Astrocyte (in vitro differentiated cells and primary cell): ENCODE results near the gene OCA2. TPM values are rescaled to one million over a fixed set of nuclear protein-coding genes. Genes with fewer than 3 reads are reported as not detected.

Experiments
- DNase-seq: peaks from one replicate; pipeline ENCODE4 v3.0.0-alpha.2; 2010; ENCODE audit warnings: low read depth
- FAIRE-seq: peaks from 2 replicates; lab custom pipeline; 2011; peaks lifted over from hg19 to GRCh38; lab: Jason Lieb, UNC
- H2AFZ ChIP-seq: 2 replicates; pipeline ENCODE4 v1.6.0; 2012; ENCODE audit warnings: low read depth, low read length, inconsistent platforms
- H3K27ac ChIP-seq: 2 replicates; pipeline ENCODE4 v1.5.1; 2011; ENCODE audit warnings: low read depth, low read length, inconsistent platforms
- H3K27me3 ChIP-seq: 2 replicates; pipeline ENCODE4 v1.6.0; 2011; ENCODE audit warnings: low read length, inconsistent platforms; ENCODE audit not compliant: insufficient read depth
- H3K36me3 ChIP-seq: 2 replicates; pipeline ENCODE4 v1.5.1; 2011; ENCODE audit warnings: low read length, inconsistent platforms; ENCODE audit not compliant: insufficient read depth
- H3K4me1 ChIP-seq: 2 replicates; pipeline ENCODE4 v1.5.1; 2011; ENCODE audit warnings: low read length, inconsistent platforms; ENCODE audit not compliant: insufficient read depth
- H3K4me2 ChIP-seq: 2 replicates; pipeline ENCODE4 v1.6.0; 2012; ENCODE audit warnings: low read length, inconsistent platforms
- H3K4me3 ChIP-seq: 2 replicates; pipeline ENCODE4 v1.5.1; 2011; ENCODE audit warnings: low read depth, mild to moderate bottlenecking, low read length, inconsistent platforms; ENCODE audit not compliant: insufficient read depth
- H3K79me2 ChIP-seq: 2 replicates; pipeline ENCODE4 v1.6.0; 2012; ENCODE audit warnings: mild to moderate bottlenecking, low read length, inconsistent platforms; ENCODE audit not compliant: insufficient read depth
- H3K9ac ChIP-seq: 2 replicates; pipeline ENCODE4 v1.6.0; 2012; ENCODE audit warnings: mild to moderate bottlenecking, low read length, inconsistent platforms
- H3K9me3 ChIP-seq: 2 replicates; pipeline ENCODE4 v1.5.1; 2012; ENCODE audit warnings: low read depth, mild to moderate bottlenecking, low read length, inconsistent platforms; ENCODE audit not compliant: insufficient read depth
- H4K20me1 ChIP-seq: 2 replicates; pipeline ENCODE4 v1.6.0; 2012; ENCODE audit warnings: low read length, inconsistent platforms; ENCODE audit not compliant: insufficient read depth
- H3K27ac Mint-ChIP-seq: one replicate; pipeline ENCODE4 v1.8.0; 2021; ENCODE audit warnings: mild to moderate bottlenecking, mixed read lengths; ENCODE audit not compliant: unreplicated experiment
- H3K27me3 Mint-ChIP-seq: one replicate; pipeline ENCODE4 v1.8.0; 2021; ENCODE audit warnings: low read depth, mixed read lengths; ENCODE audit not compliant: unreplicated experiment
- H3K36me3 Mint-ChIP-seq: one replicate; pipeline ENCODE4 v1.8.0; 2021; ENCODE audit warnings: low read depth, mixed read lengths; ENCODE audit not compliant: unreplicated experiment
- H3K4me1 Mint-ChIP-seq: one replicate; pipeline ENCODE4 v1.8.0; 2021; ENCODE audit warnings: low read depth, mixed read lengths; ENCODE audit not compliant: unreplicated experiment
- H3K4me3 Mint-ChIP-seq: one replicate; pipeline ENCODE4 v1.8.0; 2021; ENCODE audit warnings: mild to moderate bottlenecking, moderate library complexity, mixed read lengths; ENCODE audit not compliant: unreplicated experiment
- H3K9me3 Mint-ChIP-seq: one replicate; pipeline ENCODE4 v1.8.0; 2021; ENCODE audit warnings: mild to moderate bottlenecking, mixed read lengths; ENCODE audit not compliant: unreplicated experiment
- CTCF ChIP-seq: IDR thresholded peaks from 2 replicates; pipeline ENCODE4 v1.5.1; 2011; ENCODE audit warnings: low read depth, mild to moderate bottlenecking, inconsistent platforms, low read length, moderate library complexity; ENCODE audit not compliant: insufficient read depth
- EZH2 ChIP-seq: IDR thresholded peaks from 2 replicates; pipeline ENCODE4 v1.6.1; 2012; ENCODE audit warnings: mild to moderate bottlenecking, low read length, inconsistent platforms; ENCODE audit not compliant: insufficient read depth
- total RNA-seq: library from RNA; stranded (reverse); gene quantifications from 2 replicates; pipeline ENCODE4 v1.2.1, GENCODE V29; 2021

Gene OCA2
- total RNA-seq, 1 donor from 2014 or later = 2.9 TPM

GRCh38 chr15:27928386-27928785 lies 170.7 kb downstream of the OCA2 start:
- H3K79me2 ChIP-seq = no peaks in the 10 kb centered on the region
- H4K20me1 ChIP-seq = no peaks in the 10 kb centered on the region
- H3K4me2 ChIP-seq = no peak overlapping the region
- Mint-ChIP-seq H3K4me3 (no peak overlapping the region), H3K27me3 (no peaks in the 10 kb centered on the region), H3K27ac (no peak overlapping the region), H3K4me1 (peaks cover 7% of the 10 kb centered on the region), H3K9me3 (peaks cover 16% of the 10 kb centered on the region), H3K36me3 (no peaks in the 10 kb centered on the region)
- peaks cover 7% of the 10 kb centered on the region for H3K9me3 ChIP-seq
- H3K4me3 ChIP-seq = no peak overlapping the region
- DNase-seq = no peak
- FAIRE-seq = no peak
- H3K9ac ChIP-seq = no peak overlapping the region
- no peaks in the 10 kb centered on the region for H3K4me1 ChIP-seq
- H3K27me3 ChIP-seq = no peaks in the 10 kb centered on the region
- no peaks in the 10 kb centered on the region for H3K36me3 ChIP-seq
- TF ChIP-seq EZH2 (no peak), CTCF (no peak)
- H3K27ac ChIP-seq = no peak overlapping the region
- H2AFZ ChIP-seq = no peak overlapping the region

GRCh38 chr15:27912283-27912682 lies 186.8 kb downstream of the OCA2 start:
- no peak overlapping the region for H3K27ac ChIP-seq
- Mint-ChIP-seq H3K4me3 (no peak overlapping the region), H3K27ac (no peak overlapping the region), H3K36me3 (peaks cover 3% of the 10 kb centered on the region), H3K4me1 (no peaks in the 10 kb centered on the region), H3K9me3 (peaks cover 3% of the 10 kb centered on the region), H3K27me3 (no peaks in the 10 kb centered on the region)
- H4K20me1 ChIP-seq = no peaks in the 10 kb centered on the region
- no peaks in the 10 kb centered on the region for H3K27me3 ChIP-seq
- no peak for FAIRE-seq
- H3K4me3 ChIP-seq = no peak overlapping the region
- TF ChIP-seq EZH2 (no peak), CTCF (no peak)
- H3K36me3 ChIP-seq = no peaks in the 10 kb centered on the region
- H2AFZ ChIP-seq = no peak overlapping the region
- H3K79me2 ChIP-seq = no peaks in the 10 kb centered on the region
- no peaks in the 10 kb centered on the region for H3K9me3 ChIP-seq
- no peak overlapping the region for H3K9ac ChIP-seq
- DNase-seq = no peak
- no peaks in the 10 kb centered on the region for H3K4me1 ChIP-seq
- H3K4me2 ChIP-seq = no peak overlapping the region

- Mint-ChIP-seq H3K4me3 (no peak overlapping the region), H3K27ac (no peak overlapping the region), H3K4me1 (no peaks in the 10 kb centered on the region), H3K9me3 (peaks cover 8% of the 10 kb centered on the region), H3K27me3 (no peaks in the 10 kb centered on the region), H3K36me3 (peaks cover 2% of the 10 kb centered on the region)
- H3K9me3 ChIP-seq = no peaks in the 10 kb centered on the region
- H3K4me1 ChIP-seq = no peaks in the 10 kb centered on the region
- H3K27me3 ChIP-seq = no peaks in the 10 kb centered on the region
- DNase-seq (no peak), FAIRE-seq (no peak)
- H3K36me3 ChIP-seq = no peaks in the 10 kb centered on the region
- no peak overlapping the region for H3K4me3 ChIP-seq
- no peak overlapping the region for H3K27ac ChIP-seq
- H2AFZ ChIP-seq = no peak overlapping the region
- TF ChIP-seq EZH2 (no peak), CTCF (no peak)
- H3K9ac ChIP-seq = no peak overlapping the region
- H3K79me2 ChIP-seq = no peaks in the 10 kb centered on the region
- no peaks in the 10 kb centered on the region for H4K20me1 ChIP-seq
- H3K4me2 ChIP-seq = no peak overlapping the region
These were observed 192.3 kb downstream of the OCA2 start for GRCh38 chr15:27906802-27907201.
